ENCODE measurements around the gene TOLLIP.

The TOLLIP gene

GRCh38 chr11:1298695-1299492, 10.5 kb downstream of the TOLLIP start:
- no peak for DNase-seq (ENCODE audit: low read depth)

GRCh38 chr11:1297576-1298473, 11.6 kb downstream of the TOLLIP start:
- DNase-seq (ENCODE audit: low read depth), result no peak

GRCh38 chr11:1297011-1297575, 12.3 kb downstream of the TOLLIP start:
- DNase-seq (ENCODE audit: low read depth), result no peak

- DNase-seq (ENCODE audit: low read depth), result no peak
Observed at GRCh38 chr11:1296287-1296686, 13.1 kb downstream of the TOLLIP start.

GRCh38 chr11:1295591-1295990, 13.8 kb downstream of the TOLLIP start:
- no peak for DNase-seq (ENCODE audit: low read depth)

GRCh38 chr11:1295086-1295485, 14.3 kb downstream of the TOLLIP start:
- no peak for DNase-seq (ENCODE audit: low read depth)

GRCh38 chr11:1293619-1294015, 15.8 kb downstream of the TOLLIP start:
- DNase-seq (ENCODE audit: low read depth), result no peak

GRCh38 chr11:1292644-1293618, 16.5 kb downstream of the TOLLIP start:
- no peak for DNase-seq (ENCODE audit: low read depth)

- no peak for DNase-seq (ENCODE audit: low read depth)
Observed at GRCh38 chr11:1292018-1292643, 17.3 kb downstream of the TOLLIP start.

GRCh38 chr11:1291295-1292017, 18.0 kb downstream of the TOLLIP start:
- DNase-seq (ENCODE audit: low read depth), result no peak

GRCh38 chr11:1290052-1291040, 19.1 kb downstream of the TOLLIP start:
- no peak for DNase-seq (ENCODE audit: low read depth)

GRCh38 chr11:1289211-1289935, 20.1 kb downstream of the TOLLIP start:
- DNase-seq (ENCODE audit: low read depth), result no peak

- no peak for DNase-seq (ENCODE audit: low read depth)
Observed at GRCh38 chr11:1288426-1289151, 20.8 kb downstream of the TOLLIP start.

- no peak for DNase-seq (ENCODE audit: low read depth)
Observed at GRCh38 chr11:1287928-1288327, 21.5 kb downstream of the TOLLIP start.

- DNase-seq (ENCODE audit: low read depth), result no peak
Observed at GRCh38 chr11:1285876-1286275, 23.6 kb downstream of the TOLLIP start.

- no peak for DNase-seq (ENCODE audit: low read depth)
Observed at GRCh38 chr11:1285316-1285744, 24.1 kb downstream of the TOLLIP start.

GRCh38 chr11:1283906-1284305, 25.5 kb downstream of the TOLLIP start:
- no peak for DNase-seq (ENCODE audit: low read depth)

GRCh38 chr11:1283091-1283511, 26.3 kb downstream of the TOLLIP start:
- no peak for DNase-seq (ENCODE audit: low read depth)
